Spleen (tissue), 7 donors: ENCODE results near the gene RHO.
"Not testable (repeated sequence)": the region's sequence is repeated elsewhere in the genome, so short reads cannot be mapped to it uniquely, and the experiment has no call there.

Experiments used
- CTCF ChIP-seq, 11 experiments: fragments of 200-600 bp in 7 of 11; fragments of 450-650 bp in 4 of 11; sonication (generic) in 4 of 11; IDR thresholded peaks in 8 of 11; conservative IDR thresholded peaks in 3 of 11; 1 replicate in 7 of 11; 2 replicates in 4 of 11; pipeline versions ENCODE4 v1.4.0 to v1.8.0; 2016 to 2021; ENCODE audit warnings: antibody characterized with exemption in 11 of 11, inconsistent platforms in 4 of 11, mild to moderate bottlenecking in 1 of 11
- POLR2A ChIP-seq, 3 donors: fragments of 450-650 bp; IDR thresholded peaks; one replicate each; pipeline ENCODE4 v1.5.1; 2017; ENCODE audit warnings: antibody characterized with exemption in 3 of 3, mild to moderate bottlenecking in 1 of 3
- POLR2AphosphoS5 ChIP-seq, 3 donors: sonication (generic); formaldehyde crosslinking; IDR thresholded peaks; one replicate each; pipeline ENCODE4 v1.5.1; 2017; ENCODE audit warnings: antibody characterized with exemption in 3 of 3
- donor health status: DM: no; HTN: no; CAD: no; lungs with moderate emphysema.
- donor health status: DM: no; HTN: no; CAD: no.
- donor health status: DM: no; HTN: no; CAD: no.

GRCh38 chr3:129497876-129498275, 30.6 kb upstream of the RHO start:
- not testable (repeated sequence) for TF ChIP-seq POLR2A (IDR thresholded peaks at IDR 0.05); CTCF (IDR thresholded peaks at IDR 0.05 in 8 of 11, conservative IDR thresholded peaks at IDR 0.05 in 3 of 11); POLR2AphosphoS5 (IDR thresholded peaks at IDR 0.05)
